Loucy (cell line): ENCODE results near the gene PTH1R.

Experiments used
- CTCF ChIP-seq: fragments of 200-600 bp; sonication (generic); conservative IDR thresholded peaks from 2 replicates; pipeline ENCODE4 v1.5.1; 2014; ENCODE audit warnings: mild to moderate bottlenecking, antibody characterized with exemption, low read length
- EZH2phosphoT487 ChIP-seq: fragments of 200-600 bp; IDR thresholded peaks from 2 replicates; pipeline ENCODE4 v1.6.1; 2018; ENCODE audit warnings: antibody characterized with exemption, mild to moderate bottlenecking, moderate library complexity, borderline replicate concordance

- TF ChIP-seq CTCF (no peak), EZH2phosphoT487 (no peak)
These were observed 52.8 kb downstream of the PTH1R start for GRCh38 chr3:46930166-46930944.
